ENCODE data around the gene ATP6V1E1.
"Not testable (repeated sequence)": the region's sequence is repeated elsewhere in the genome, so short reads cannot be mapped to it uniquely, and the experiment has no call there.

ATP6V1E1 gene

DNA sequence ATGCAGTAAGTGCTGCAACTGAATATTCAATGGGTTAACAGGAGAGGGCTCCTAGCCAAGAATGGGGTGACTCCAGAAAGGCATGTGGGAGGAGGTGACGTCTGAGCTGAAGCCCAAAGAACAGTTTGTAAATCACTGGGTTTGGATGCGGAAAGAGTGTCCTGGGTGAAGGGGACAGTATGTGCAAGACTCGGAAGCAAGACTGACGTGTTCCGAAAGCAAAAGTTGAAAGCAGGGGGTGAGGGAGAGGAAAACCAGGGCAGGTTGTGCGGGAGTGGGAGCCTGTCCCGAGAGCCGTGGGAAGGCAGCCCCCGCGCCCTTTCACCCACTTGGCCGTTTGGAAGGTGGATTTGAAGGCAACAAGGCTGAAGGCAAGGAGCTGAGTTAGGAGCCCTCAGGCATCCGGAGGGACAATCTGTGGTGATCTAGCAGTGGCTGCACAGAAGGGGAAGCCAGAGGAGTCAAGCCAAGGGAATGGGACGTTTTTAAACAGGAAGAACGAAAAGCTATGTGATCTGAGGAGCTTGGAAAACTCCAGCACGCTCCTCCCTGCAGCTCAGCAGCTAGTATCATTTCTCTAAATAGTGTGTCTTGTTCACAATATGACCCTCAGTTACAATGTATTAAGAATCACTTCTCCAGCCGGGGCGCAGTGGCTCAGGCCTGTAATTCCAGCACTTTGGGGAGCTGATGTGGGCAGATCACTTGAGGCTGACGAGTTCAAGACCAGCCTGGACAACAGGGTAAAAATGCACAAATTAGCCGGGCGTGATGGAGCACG, 57.5 kb downstream of the ATP6V1E1 start:
- no peaks in the 10 kb centered on the region for H3K36me3 ChIP-seq (ENCODE audit: low read length)
- H4K20me1 ChIP-seq (ENCODE audit: low read depth, low read length), result no peaks in the 10 kb centered on the region
- no peaks in the 10 kb centered on the region for H3F3A ChIP-seq (ENCODE audit: insufficient read depth)
- no peak overlapping the region for H3K27ac ChIP-seq (ENCODE audit: low read depth, low read length)
- H3K9me3 ChIP-seq (ENCODE audit: insufficient read depth, low read length), result no peaks in the 10 kb centered on the region
- no peak overlapping the region for H3K4me3 ChIP-seq (ENCODE audit: insufficient read depth, low read length, poor library complexity, severe bottlenecking)
- H3K9me2 ChIP-seq (replicated peaks; ENCODE audit: insufficient read depth, low read length), result no peaks in the 10 kb centered on the region
- TF ChIP-seq, protein P1, sequence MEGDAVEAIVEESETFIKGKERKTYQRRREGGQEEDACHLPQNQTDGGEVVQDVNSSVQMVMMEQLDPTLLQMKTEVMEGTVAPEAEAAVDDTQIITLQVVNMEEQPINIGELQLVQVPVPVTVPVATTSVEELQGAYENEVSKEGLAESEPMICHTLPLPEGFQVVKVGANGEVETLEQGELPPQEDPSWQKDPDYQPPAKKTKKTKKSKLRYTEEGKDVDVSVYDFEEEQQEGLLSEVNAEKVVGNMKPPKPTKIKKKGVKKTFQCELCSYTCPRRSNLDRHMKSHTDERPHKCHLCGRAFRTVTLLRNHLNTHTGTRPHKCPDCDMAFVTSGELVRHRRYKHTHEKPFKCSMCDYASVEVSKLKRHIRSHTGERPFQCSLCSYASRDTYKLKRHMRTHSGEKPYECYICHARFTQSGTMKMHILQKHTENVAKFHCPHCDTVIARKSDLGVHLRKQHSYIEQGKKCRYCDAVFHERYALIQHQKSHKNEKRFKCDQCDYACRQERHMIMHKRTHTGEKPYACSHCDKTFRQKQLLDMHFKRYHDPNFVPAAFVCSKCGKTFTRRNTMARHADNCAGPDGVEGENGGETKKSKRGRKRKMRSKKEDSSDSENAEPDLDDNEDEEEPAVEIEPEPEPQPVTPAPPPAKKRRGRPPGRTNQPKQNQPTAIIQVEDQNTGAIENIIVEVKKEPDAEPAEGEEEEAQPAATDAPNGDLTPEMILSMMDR (IDR thresholded peaks at IDR 0.05; ENCODE audit: insufficient read depth, low read length, poor library complexity, severe bottlenecking), result no peak
- no peak for TF ChIP-seq EZH2phosphoT487 (conservative IDR thresholded peaks at IDR 0.05; ENCODE audit: low read length)
- H3K4me2 ChIP-seq (ENCODE audit: low read depth, low read length, poor library complexity, severe bottlenecking), result no peak overlapping the region
- H3K27me3 ChIP-seq (ENCODE audit: low read length), result no peaks in the 10 kb centered on the region
- no peak overlapping the region for H3K9ac ChIP-seq (ENCODE audit: low read length)
- H2AFZ ChIP-seq (ENCODE audit: low read depth, low read length, severe bottlenecking), result no peak overlapping the region
- H3K79me2 ChIP-seq (ENCODE audit: insufficient read depth, low read length), result no peaks in the 10 kb centered on the region

DNA sequence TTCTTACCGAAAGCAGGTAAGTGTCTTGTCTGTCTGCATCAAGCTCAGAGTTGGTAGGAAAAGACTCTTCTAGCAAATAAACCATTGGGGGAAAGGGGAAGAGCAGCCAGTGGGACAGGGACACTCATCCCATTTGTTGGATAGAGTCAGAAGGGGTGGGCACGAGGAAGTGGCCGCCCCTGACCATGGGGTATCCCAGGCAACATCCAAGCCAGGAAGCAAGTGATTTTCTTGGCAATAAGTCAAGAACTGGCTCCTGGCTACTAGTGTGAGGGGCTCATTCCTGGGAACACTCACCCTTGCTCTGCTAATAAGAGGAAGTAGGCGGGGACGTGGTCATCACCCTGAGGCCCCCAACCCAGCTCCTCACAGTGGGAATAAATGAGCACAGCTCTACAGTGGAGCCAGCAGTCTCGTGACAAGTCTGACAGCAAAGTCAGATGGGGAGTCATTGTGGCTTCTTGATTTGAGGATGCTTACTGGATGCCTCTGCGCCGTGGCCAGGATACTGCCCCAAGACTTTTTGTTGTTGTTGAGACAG, 58.5 kb downstream of the ATP6V1E1 start:
- Histone ChIP-seq H3K36me3 (ENCODE audit: low read length) (no peaks in the 10 kb centered on the region), H3K9ac (ENCODE audit: low read length) (no peak overlapping the region), H3K9me2 (replicated peaks; ENCODE audit: insufficient read depth, low read length) (no peaks in the 10 kb centered on the region), H3K27me3 (ENCODE audit: low read length) (no peaks in the 10 kb centered on the region), H3K79me2 (ENCODE audit: insufficient read depth, low read length) (no peaks in the 10 kb centered on the region), H2AFZ (ENCODE audit: low read depth, low read length, severe bottlenecking) (no peak overlapping the region), H3K4me3 (ENCODE audit: insufficient read depth, low read length, poor library complexity, severe bottlenecking) (no peak overlapping the region), H3F3A (ENCODE audit: insufficient read depth) (no peaks in the 10 kb centered on the region), H3K27ac (ENCODE audit: low read depth, low read length) (no peak overlapping the region), H3K4me2 (ENCODE audit: low read depth, low read length, poor library complexity, severe bottlenecking) (no peak overlapping the region), H3K9me3 (ENCODE audit: insufficient read depth, low read length) (no peaks in the 10 kb centered on the region), H4K20me1 (ENCODE audit: low read depth, low read length) (no peaks in the 10 kb centered on the region)
- no peak for TF ChIP-seq EZH2phosphoT487 (conservative IDR thresholded peaks at IDR 0.05; ENCODE audit: low read length)
- TF ChIP-seq, protein P1 (IDR thresholded peaks at IDR 0.05; ENCODE audit: insufficient read depth, low read length, poor library complexity, severe bottlenecking), result no peak

DNA sequence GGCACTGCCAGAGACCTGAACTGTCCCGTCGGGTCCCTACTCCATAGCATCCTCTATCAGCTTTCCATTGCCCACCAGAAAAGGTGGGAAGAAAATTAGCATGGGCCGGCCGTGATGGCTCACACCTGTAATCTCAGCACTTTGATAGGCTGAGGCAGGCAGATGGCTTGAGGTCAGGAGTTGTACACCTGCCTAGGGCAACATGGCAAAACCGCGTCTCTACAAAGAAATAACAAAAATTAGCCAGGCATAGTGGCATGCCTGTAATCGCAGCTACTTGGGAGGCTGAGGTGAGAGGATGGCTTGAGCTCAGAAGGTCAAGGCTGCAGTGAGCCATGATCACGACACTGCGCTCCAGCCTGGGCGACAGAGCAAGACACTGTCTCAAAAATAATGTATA, 61.8 kb downstream of the ATP6V1E1 start:
- Histone ChIP-seq H3K9me2 (replicated peaks; ENCODE audit: insufficient read depth, low read length) (no peaks in the 10 kb centered on the region), H3K9ac (ENCODE audit: low read length) (no peak overlapping the region), H2AFZ (ENCODE audit: low read depth, low read length, severe bottlenecking) (no peak overlapping the region), H3K27ac (ENCODE audit: low read depth, low read length) (no peak overlapping the region), H3K4me2 (ENCODE audit: low read depth, low read length, poor library complexity, severe bottlenecking) (no peak overlapping the region), H3F3A (ENCODE audit: insufficient read depth) (no peaks in the 10 kb centered on the region), H3K9me3 (ENCODE audit: insufficient read depth, low read length) (no peaks in the 10 kb centered on the region), H3K79me2 (ENCODE audit: insufficient read depth, low read length) (no peaks in the 10 kb centered on the region), H3K36me3 (ENCODE audit: low read length) (no peaks in the 10 kb centered on the region), H4K20me1 (ENCODE audit: low read depth, low read length) (no peaks in the 10 kb centered on the region), H3K27me3 (ENCODE audit: low read length) (no peaks in the 10 kb centered on the region), H3K4me3 (ENCODE audit: insufficient read depth, low read length, poor library complexity, severe bottlenecking) (no peak overlapping the region)
- no peak for TF ChIP-seq EZH2phosphoT487 (conservative IDR thresholded peaks at IDR 0.05; ENCODE audit: low read length)
- TF ChIP-seq, protein P1 (IDR thresholded peaks at IDR 0.05; ENCODE audit: insufficient read depth, low read length, poor library complexity, severe bottlenecking), result no peak

DNA sequence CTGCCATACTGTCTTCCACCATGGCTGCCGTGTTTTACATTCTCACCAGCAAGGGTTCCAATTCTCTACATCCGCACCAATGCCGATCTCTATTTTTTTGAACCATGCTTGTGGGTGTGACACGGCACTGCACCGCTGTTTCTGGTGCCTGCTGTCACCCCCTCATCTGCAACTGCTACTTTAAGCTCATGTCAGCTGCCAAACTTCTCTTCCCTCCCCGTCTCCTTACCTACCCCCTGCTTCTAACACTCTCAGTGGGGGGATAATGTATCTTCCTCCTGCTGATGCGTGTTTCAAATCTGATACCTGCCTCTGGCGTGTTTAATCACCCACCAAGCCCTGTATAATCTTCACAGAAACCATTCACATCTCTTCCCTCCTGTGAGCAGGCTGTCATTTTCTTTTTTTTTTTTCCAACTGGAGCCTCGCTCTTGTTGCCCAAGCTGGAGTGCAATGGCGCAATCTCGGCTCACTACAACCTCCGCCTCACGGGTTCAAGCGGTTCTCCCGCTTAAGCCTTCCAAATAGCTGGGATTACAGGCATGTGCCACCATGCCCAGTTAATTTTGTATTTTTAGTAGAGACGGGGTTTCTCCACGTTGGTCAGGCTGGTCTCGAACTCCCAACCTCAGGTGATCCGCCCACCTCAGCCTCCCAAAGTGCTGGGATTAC, 62.4 kb downstream of the ATP6V1E1 start:
- H3K4me3 ChIP-seq (ENCODE audit: insufficient read depth, low read length, poor library complexity, severe bottlenecking); H3K27me3 ChIP-seq (ENCODE audit: low read length); H3K9me2 ChIP-seq (replicated peaks; ENCODE audit: insufficient read depth, low read length); H3F3A ChIP-seq (ENCODE audit: insufficient read depth); H3K4me2 ChIP-seq (ENCODE audit: low read depth, low read length, poor library complexity, severe bottlenecking); H3K9me3 ChIP-seq (ENCODE audit: insufficient read depth, low read length); H3K27ac ChIP-seq (ENCODE audit: low read depth, low read length); H3K9ac ChIP-seq (ENCODE audit: low read length); H4K20me1 ChIP-seq (ENCODE audit: low read depth, low read length); H3K79me2 ChIP-seq (ENCODE audit: insufficient read depth, low read length); H3K36me3 ChIP-seq (ENCODE audit: low read length); H2AFZ ChIP-seq (ENCODE audit: low read depth, low read length, severe bottlenecking): not testable (repeated sequence)

All from SU-DHL-6 (cell line).